K562 (cell line): ENCODE data around the gene MYO3B. TPM values are rescaled to one million over a fixed set of nuclear protein-coding genes. Genes with fewer than 3 reads are reported as not detected.

Source experiments
- CBX5 ChIP-seq: IDR thresholded peaks from 2 replicates; pipeline ENCODE4 v1.6.1; 2014; ENCODE audit warnings: low read depth, borderline replicate concordance
- ELF1 ChIP-seq: fragments of 200-800 bp; sonication (Bioruptor generic); IDR thresholded peaks from 2 replicates; pipeline ENCODE4 v1.6.1; 2016; ENCODE audit warnings: missing genetic modification characterization, missing compliant biosample characterization
- ESRRA ChIP-seq: fragments of 450-650 bp; IDR thresholded peaks from 2 replicates; pipeline ENCODE4 v1.6.1; 2014; ENCODE audit warnings: low read depth, mild to moderate bottlenecking, moderate library complexity, borderline replicate concordance
- JUND ChIP-seq, 2 experiments: IDR thresholded peaks; 2 replicates in 1 of 2; 3 replicates in 1 of 2; pipeline ENCODE4 v1.6.1; 2011; ENCODE audit warnings: borderline replicate concordance in 2 of 2, low read depth in 2 of 2, low read length in 2 of 2, improper control_type of control experiment in 1 of 2, missing biosample characterization in 1 of 2, missing genetic modification characterization in 1 of 2, missing genetic modification reagents in 1 of 2
- MEIS2 ChIP-seq: fragments of 450-650 bp; IDR thresholded peaks from 2 replicates; pipeline ENCODE4 v1.6.1; 2014; ENCODE audit warnings: mild to moderate bottlenecking; ENCODE audit not compliant: partially characterized antibody
- SREBF2 ChIP-seq: sonication (generic); formaldehyde crosslinking; IDR thresholded peaks from 2 replicates; pipeline ENCODE4 v1.4.0; 2020; ENCODE audit warnings: mild to moderate bottlenecking, missing genetic modification reagents
- TCF3 ChIP-seq: sonication (generic); formaldehyde crosslinking; IDR thresholded peaks from 2 replicates; pipeline ENCODE4 v1.4.0; 2020; ENCODE audit warnings: mild to moderate bottlenecking, missing genetic modification reagents
- ZBTB49 ChIP-seq: sonication (generic); formaldehyde crosslinking; IDR thresholded peaks from 2 replicates; pipeline ENCODE4 v1.8.0; 2022; ENCODE audit warnings: missing genetic modification reagents, mild to moderate bottlenecking, borderline replicate concordance
- ZFP30 ChIP-seq: fragments of 250-450 bp; sonication (Bioruptor Pico); IDR thresholded peaks from 2 replicates; pipeline ENCODE4 v1.8.0; 2022; ENCODE audit warnings: moderate library complexity, mild to moderate bottlenecking, inconsistent platforms, borderline replicate concordance
- ZNF232 ChIP-seq: sonication (generic); formaldehyde crosslinking; IDR thresholded peaks from 2 replicates; pipeline ENCODE4 v1.8.0; 2022; ENCODE audit warnings: mild to moderate bottlenecking, missing genetic modification reagents
- ZNF444 ChIP-seq: fragments of 250-450 bp; sonication (Bioruptor Pico); IDR thresholded peaks from 2 replicates; pipeline ENCODE4 v1.4.0; 2020; ENCODE audit warnings: mild to moderate bottlenecking, moderate library complexity
- polyA plus RNA-seq, 8 experiments: library from polyadenylated mRNA; depleted of rRNA in 4 of 8; stranded (reverse) in 5 of 8; unstranded in 3 of 8; fragments of >200 nt; fragmentation: Nextera tagmentation in 2 of 8; fragmentation: Illumina TruSeq in 1 of 8; extraction: Ambion mirVana in 2 of 8; extraction: Trizol in 1 of 8; gene quantifications; 2 replicates each; pipeline versions ENCODE4 v1.2.1 to v1.2.3, GENCODE V29; 2011 to 2014; ENCODE audit warnings: inconsistent platforms in 1 of 8, missing spikeins in 1 of 8
- total RNA-seq, 7 experiments: library from RNA; depleted of rRNA in 6 of 7; stranded (reverse); fragments of >200 nt in 6 of 7; fragmentation: Illumina TruSeq in 2 of 7; extraction: Trizol in 2 of 7; gene quantifications; 2 replicates each; pipeline versions ENCODE4 v1.2.1 to v1.2.3, GENCODE V29; 2011 to 2021; ENCODE audit warnings: low replicate concordance in 1 of 7
- TF ChIP-seq, protein P1 (sequence below), 2 experiments: fragments of 450-650 bp in 1 of 2; sonication (generic) in 1 of 2; formaldehyde crosslinking in 1 of 2; IDR thresholded peaks; 2 replicates each; pipeline versions ENCODE4 v1.7.1 to v1.9.0; 2016 to 2022; ENCODE audit warnings: inconsistent platforms in 1 of 2, mild to moderate bottlenecking in 1 of 2, missing genetic modification reagents in 1 of 2
- TF ChIP-seq, protein P2 (sequence below): fragments of 450-650 bp; IDR thresholded peaks from 2 replicates; pipeline ENCODE4 v1.6.1; 2016

Gene MYO3B
- total and polyA plus RNA-seq, 9 of the 15 experiments (the other 6 are each of a cell fraction or from before 2014, with no cell fraction given), result 2.7 to 6.5 (median 3.6) TPM

- TF ChIP-seq, protein P1, sequence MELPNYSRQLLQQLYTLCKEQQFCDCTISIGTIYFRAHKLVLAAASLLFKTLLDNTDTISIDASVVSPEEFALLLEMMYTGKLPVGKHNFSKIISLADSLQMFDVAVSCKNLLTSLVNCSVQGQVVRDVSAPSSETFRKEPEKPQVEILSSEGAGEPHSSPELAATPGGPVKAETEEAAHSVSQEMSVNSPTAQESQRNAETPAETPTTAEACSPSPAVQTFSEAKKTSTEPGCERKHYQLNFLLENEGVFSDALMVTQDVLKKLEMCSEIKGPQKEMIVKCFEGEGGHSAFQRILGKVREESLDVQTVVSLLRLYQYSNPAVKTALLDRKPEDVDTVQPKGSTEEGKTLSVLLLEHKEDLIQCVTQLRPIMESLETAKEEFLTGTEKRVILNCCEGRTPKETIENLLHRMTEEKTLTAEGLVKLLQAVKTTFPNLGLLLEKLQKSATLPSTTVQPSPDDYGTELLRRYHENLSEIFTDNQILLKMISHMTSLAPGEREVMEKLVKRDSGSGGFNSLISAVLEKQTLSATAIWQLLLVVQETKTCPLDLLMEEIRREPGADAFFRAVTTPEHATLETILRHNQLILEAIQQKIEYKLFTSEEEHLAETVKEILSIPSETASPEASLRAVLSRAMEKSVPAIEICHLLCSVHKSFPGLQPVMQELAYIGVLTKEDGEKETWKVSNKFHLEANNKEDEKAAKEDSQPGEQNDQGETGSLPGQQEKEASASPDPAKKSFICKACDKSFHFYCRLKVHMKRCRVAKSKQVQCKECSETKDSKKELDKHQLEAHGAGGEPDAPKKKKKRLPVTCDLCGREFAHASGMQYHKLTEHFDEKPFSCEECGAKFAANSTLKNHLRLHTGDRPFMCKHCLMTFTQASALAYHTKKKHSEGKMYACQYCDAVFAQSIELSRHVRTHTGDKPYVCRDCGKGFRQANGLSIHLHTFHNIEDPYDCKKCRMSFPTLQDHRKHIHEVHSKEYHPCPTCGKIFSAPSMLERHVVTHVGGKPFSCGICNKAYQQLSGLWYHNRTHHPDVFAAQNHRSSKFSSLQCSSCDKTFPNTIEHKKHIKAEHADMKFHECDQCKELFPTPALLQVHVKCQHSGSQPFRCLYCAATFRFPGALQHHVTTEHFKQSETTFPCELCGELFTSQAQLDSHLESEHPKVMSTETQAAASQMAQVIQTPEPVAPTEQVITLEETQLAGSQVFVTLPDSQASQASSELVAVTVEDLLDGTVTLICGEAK (IDR thresholded peaks at IDR 0.05), result no peak
- TF ChIP-seq, protein P1 (CRISPR knock-in tag; IDR thresholded peaks at IDR 0.05), result no peak
- TF ChIP-seq ZBTB49 (CRISPR knock-in tag) (no peak), JUND (IDR thresholded peaks at IDR 0.05; ENCODE audit: borderline replicate concordance, low read depth, low read length) (no peak), JUND (tag; IDR thresholded peaks at IDR 0.05; ENCODE audit: borderline replicate concordance, low read depth, low read length) (0 out of 3 replicates have a peak, but pooled peaks have one; percentile 15), ELF1 (tag) (no peak), ZNF444 (CRISPR knock-in tag) (no peak), MEIS2 (peak; percentile 14), CBX5 (no peak), TCF3 (CRISPR knock-in tag) (no peak), ESRRA (peak; percentile 65; the same call in 1 of the 2 replicates), ZNF232 (CRISPR knock-in tag) (no peak), ZFP30 (no peak), SREBF2 (CRISPR knock-in tag) (no peak)
- TF ChIP-seq, protein P2, sequence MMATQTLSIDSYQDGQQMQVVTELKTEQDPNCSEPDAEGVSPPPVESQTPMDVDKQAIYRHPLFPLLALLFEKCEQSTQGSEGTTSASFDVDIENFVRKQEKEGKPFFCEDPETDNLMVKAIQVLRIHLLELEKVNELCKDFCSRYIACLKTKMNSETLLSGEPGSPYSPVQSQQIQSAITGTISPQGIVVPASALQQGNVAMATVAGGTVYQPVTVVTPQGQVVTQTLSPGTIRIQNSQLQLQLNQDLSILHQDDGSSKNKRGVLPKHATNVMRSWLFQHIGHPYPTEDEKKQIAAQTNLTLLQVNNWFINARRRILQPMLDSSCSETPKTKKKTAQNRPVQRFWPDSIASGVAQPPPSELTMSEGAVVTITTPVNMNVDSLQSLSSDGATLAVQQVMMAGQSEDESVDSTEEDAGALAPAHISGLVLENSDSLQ, result peak; percentile 70
Observed at GRCh38 chr2:170238776-170239175, 60.8 kb downstream of the MYO3B start (continued).
